ENCODE data around the gene SLIT3.

Gene SLIT3

DNA sequence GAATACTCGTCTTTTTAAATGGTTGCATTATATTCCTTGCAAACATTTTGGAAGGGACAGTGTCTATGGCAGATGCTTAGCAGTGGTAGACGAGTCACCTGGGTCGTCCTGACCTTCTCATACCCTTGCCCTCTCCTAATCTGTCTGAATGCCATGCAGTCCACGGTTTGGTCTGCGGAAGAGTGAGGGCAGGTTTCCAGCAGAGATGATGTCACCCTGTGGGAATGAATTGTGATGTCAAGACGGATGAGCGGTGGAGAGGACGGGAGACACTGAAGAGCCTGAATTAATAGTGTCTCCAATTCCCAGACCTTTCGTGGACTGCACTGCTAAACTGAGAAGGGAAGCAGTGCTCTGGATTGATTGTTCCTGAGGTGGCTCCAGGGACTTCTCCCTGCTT is 392.7 kb downstream of the SLIT3 start:
- DNase-seq, result no peak

DNA sequence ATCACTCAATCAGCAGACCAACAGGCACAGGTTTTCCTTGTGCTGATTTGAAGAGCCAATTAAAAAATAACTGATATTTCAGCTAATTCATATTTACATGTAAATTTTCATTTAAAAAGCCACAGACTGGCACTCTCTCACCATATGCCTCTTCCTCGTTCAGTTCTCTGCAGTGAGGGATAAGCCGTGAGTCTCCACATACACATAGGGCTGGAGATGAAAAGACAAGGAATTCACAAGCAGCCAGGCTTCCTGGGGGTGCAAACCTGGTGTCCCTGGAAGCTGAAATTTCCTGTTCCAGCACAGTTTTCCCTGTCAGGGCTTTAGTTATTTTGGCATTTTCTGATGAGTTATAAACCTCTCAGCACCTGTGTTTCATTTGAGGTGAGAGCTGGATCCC is 397.9 kb downstream of the SLIT3 start:
- no peak for DNase-seq

DNA sequence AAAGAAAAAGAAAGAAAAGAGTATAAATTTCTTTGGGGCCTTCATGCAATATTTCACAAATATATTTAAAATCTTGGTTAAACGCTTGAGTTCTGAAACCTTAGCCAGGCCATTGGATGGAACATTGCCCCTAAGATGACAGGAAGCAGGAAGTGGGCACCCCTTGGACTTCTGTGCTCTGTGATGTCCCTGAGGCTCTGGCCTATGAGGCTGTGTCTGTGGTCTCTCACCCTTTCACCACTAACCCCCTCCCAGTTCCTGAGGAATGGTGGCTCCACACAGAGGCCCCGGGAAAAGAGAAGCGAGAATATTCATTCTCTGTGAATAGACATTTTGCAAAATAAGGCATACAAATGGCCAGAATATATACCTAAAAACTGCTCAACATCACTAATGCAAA is 401.3 kb downstream of the SLIT3 start:
- DNase-seq, result no peak

DNA sequence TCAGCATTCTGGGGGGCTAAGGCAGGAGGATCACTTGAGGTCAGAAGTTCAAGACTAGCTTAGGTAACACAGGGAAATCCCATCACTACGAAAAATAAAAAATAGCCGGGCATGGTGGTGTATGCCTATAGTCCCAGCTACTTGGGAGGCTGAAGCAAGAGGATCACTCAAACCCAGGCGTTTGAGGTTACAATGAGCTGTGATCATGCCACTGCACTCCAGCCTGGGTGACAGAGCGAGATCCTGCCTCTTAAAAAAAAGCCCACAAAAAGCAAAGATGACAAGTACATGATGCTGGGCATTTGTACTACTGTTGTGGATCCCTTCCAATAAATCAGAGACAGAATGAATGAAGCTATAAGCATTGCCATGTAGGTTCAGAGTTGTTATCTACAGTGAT is 401.7 kb downstream of the SLIT3 start:
- no peak for DNase-seq

DNA sequence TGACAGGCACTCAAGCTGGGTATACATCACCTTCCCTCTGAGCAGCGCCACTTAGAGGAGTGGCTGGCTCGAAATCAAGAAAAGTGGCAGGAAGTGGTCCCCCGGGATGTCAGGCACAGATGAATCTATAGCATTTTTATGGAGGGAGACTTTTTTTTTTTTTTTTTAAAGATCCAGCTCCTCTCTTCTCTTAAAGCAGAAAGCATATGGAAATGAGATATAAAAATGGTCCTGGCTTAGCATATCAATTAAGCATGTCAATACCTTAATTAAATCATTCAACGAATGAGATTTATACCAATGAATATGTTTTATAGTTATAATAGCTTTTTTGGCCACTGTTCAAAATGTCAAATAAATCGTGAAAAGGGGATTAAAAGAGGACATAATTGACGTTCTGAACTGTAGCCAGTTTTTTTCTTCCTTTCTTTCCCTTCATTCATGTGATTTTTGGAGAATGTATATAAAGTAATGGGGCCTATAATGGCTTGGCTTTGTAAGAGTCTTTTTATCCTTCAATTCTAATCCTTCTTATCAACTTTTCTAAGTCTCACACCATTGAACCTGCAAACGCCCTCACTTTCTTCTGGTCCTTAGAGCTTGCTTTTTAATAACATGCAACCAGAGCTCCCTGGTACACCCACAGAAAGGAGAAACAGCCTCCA is 402.6 kb downstream of the SLIT3 start:
- no peak for DNase-seq

DNA sequence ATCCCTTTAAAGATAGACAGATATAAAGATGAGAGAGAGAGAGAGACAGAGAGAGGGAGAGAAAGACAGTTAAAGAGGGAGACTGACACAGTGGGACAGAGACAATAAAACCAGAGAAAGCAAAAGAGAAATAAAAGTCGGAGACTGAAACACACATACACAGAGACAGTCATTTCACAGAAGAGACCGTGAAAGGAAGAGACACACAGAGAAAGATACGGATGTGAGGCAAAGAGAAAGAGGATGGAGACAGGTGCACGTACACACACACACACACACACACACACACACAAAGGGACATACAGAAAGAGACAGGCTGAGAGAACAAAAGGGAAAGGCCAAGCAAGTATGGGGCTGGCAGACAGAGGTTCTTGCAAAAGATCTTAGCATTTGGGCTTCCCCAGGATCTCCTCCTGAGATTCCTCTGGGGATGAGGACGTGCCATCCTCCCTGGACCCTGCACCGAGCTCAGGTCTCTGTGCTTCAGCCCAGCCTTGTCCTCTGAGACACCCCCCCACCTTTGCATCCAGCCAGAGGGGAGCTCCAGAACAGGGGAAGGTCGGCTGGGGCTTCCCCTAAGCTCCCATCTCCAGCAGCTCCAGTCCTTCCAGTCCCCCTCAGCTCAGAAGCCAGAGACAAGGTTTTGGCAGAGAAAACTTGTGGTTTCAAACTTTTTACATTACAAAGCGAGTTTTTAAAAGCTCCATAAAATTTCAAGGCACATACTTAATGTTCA is 403.4 kb downstream of the SLIT3 start:
- DNase-seq, result no peak

DNA sequence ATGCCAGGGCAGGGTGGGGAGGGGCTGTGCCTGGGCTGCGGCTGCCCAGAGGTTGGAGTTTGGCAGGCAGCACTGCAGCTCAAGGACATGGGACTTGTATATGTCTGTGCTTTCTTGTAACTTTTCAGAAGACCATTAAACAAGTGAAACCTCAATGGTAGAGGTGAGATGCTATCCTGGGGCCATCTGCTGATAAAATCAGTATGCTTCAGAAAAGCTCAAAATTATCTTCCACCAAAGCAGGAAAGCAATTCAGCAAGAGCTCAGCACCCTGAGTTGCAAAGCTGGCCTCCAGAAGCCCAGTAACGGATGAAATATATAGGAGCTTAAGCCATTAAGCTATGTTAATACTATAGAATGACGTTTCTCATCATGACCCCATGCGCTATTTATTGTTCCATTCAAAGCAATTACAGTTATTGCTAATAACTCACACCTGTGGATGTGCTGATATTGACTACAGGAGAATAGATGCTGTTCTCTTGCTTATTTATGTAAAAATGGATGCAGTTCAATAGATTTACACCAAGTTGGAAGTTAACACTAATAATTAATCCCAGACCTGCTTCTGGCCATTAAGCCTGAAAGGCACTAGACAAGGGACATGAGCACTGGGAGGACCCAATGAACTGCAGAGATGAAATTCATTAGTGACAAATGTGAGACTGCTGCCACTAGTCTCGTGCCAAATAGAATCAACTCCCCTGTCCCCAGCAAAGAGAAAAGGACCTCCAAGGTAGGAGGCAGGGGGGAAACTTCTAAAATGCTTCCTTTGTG is 405.5 kb downstream of the SLIT3 start:
- DNase-seq, result no peak

DNA sequence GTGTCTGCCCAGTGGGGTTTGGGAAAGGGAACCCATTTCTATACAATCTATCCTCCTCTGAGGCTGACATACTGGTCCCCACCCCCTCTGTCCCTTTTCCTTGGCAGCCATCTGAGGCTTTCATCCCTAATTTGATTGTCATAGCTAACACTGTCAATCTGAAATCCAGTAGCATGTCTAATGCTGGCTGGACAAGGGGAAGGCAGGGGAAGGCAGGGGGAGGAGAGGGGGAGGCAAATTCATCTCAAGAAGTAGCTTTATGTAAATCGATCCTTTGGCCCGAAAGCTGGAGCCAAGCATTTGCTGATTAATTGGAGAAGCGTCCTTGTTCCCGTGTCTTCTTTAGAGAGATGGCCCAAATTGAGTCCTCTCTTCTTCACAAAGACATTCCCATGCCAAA is 407.7 kb downstream of the SLIT3 start:
- DNase-seq, result no peak

DNA sequence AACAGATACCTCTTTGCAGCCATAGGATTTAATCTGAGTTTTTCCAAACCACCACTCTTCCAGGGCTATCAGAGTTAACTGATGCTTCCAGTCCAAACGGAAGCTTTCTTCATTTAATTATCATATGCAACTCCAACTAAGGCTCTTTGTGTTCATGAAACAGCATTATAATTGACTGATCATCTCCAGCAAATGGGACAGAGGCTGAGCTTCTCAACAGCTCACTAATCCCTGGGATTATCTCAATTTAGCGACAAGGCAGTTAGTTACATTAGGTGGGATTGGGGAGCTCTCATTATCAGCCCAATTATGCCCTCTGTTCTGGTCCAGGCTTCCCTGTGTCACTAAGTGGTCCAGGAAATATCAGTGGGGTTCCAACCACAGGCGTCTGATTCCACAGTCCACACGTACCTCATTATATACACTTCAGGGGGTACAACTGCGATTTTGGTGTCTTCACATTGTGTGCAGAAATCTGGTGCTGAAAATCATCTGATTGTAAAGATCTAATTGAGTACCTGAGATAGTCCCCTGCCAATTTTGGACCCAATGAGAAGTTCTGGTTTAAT is 408.2 kb downstream of the SLIT3 start:
- DNase-seq, result no peak

DNA sequence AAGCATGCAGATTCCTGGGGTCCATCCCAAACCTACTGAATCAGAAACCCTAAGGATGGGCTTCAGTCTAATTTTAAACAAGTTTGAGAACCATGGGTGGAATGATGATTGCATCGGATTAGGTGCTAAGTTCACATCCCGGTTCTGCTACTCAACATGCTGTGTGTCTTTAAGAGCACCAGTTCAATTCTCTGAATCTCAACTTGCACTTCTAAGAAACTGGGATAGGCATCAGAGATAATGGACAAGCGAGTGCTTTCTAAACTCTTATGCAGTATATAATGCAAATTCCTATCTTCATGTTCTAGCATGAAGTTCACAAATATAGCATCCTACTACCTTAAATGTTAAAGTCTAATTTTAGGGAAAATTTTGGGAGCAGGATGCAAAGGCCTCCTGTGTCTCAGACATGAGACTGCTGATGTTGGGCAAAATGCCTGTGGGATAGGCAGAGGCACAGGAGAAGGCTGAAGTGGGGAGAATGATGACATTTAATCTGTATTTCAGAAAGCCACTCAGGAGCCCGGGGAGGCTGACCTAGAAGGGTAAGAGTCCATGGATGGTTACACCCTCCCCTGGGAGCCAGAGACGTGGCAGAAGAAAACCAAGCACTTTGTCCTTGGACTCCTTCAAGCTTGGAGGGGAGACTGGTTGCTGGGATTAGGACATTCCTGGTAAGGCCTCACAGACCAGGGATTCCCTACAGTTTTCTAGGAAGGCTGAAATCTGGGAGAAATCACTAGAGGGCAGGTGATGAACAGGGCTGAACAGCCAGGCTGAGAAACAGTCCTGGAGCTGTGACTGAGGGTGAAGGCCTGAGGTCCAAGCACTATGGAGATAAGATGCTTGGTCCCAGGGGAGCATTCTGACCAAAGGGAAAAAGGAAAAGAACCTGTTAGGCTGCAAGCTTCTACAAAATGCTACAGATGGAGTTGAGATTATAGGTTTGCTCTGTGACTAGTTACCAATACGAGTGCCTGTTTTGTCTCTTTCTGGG is 409.8 kb downstream of the SLIT3 start:
- no peak for DNase-seq

DNA sequence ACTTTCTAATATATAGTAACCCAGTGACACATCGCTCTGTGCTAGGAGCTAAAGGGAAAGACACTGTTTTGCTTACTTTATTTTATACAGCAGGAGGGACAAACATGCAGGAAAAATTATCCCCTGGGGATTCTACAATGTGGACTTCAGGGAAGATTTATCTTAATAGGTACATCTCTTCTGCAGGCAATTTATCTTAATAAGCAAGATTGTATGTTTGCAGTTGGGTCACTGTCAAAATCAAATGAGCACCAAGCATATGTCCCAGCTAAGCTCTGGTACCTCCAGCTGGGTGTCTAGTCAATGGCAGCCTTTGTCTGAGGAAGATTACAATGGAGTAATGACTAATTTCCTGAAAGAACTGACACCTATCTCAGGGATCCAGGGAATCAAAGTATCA is 411.9 kb downstream of the SLIT3 start:
- DNase-seq, result no peak

DNA sequence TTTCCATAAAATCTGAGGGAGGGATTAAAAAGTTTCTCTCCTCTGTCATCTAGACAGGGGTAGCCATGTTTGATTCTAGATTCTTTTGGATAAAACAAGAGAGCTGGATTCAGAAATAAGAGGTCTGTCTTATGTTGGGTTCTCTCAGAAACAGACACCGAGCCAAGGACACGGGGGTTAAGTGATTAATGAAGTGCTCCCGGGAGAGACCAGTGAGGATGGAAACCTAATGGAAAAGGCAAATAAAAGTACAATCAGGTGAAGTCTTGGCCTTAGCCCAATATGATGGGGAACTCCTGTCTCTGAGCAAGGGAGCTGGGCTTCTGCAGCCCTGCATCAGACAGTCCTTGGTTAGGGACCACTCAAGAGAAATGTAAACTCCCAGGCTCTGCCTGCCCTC is 413.0 kb downstream of the SLIT3 start:
- DNase-seq, result no peak

DNA sequence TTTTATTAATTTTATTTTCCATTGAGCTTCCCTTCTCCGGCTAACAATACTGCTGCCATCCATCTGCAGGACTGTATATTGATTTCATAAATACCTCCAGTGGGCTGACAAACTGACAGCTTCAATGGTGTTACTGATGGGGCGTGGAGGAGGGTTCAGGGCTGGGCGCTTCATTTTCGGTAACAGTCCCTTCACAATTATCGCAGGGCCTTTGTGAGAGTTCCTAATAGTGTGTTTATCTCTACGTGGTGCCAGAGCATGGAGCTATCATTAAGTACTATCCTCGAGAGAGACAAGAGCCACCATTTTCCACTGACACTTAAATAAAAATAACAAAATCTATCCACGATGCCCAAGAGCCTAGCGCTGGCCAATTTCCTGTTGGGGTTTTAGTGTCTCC is 414.8 kb downstream of the SLIT3 start:
- DNase-seq, result no peak

DNA sequence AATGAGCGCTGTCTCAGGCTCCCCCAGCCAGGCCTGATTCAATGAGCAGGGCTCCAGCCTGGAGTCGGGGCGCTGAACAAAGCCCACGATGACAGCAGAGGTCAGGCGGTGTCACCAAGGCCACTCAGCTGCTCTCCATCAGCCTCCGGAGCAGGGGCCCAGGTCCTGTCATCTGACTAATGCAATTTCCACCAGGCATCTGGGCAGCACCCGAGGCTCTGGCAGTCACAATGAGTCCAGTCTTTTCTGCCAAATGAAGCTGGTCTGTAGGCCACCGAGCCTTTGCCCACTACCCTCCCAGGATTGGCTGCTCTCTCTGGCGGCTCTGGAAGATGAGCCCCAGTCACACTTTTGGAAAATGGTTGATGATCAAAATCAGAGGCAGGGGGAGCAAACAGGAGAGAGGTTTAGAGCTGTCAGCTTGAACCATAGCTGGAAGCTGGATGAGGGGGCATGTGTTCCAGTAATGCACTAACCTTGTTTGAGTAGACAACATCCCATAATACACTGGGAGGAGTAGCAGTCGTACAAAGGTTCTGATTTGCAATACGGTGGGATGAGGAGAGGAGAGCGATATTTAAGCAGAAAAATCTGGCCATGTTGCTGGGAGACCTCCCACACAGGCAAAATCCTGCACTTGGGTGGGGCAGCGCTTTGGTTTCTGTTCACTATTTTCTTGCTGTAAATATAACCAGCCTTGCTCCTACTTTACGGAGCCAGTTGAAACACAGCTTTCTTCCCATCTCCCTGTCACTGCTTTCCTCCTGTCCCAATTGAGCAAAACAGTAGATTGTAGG is 415.4 kb downstream of the SLIT3 start:
- DNase-seq, result no peak

DNA sequence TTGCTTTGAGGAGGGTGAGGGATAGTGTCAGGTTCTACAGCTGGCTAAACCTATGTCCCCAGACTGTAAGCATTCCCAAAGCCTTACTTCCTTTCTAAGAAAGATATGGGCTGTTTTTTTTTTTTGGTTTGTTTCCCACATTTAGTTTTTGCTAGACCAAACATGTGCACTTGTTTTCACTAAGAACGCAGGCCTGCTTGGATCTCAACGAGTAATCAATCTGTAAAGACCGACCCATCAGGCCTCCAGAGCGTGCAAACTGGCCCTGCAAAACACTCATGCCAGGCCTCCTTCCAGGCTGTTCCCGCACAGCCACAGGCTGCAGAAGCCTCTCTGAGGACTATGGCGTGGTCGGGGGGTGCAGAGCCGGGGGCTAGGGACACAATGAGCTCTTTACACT is 416.9 kb downstream of the SLIT3 start:
- DNase-seq, result no peak

DNA sequence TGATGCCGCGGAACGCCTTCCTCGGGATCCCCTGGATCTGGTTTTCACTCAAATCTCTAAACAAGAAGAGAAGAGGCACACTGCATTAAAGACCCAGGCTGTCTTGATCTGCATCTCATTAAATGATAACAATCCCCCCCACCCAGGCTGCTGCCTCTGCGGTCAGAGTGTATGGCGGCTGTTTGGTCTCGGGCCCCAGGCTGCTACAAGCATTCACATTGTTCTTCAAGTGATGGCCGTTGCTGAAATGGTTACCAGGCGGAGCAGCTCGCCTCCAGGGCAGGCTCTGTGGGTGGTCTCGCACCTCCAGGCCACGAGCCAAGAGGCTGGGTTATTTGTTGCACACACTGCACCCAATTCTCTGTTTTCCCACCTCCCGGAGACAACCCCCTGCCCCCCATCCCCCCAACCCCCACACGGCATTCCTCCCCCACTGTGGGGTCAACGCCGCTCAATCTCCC is 417.6 kb downstream of the SLIT3 start:
- DNase-seq, result no peak

DNA sequence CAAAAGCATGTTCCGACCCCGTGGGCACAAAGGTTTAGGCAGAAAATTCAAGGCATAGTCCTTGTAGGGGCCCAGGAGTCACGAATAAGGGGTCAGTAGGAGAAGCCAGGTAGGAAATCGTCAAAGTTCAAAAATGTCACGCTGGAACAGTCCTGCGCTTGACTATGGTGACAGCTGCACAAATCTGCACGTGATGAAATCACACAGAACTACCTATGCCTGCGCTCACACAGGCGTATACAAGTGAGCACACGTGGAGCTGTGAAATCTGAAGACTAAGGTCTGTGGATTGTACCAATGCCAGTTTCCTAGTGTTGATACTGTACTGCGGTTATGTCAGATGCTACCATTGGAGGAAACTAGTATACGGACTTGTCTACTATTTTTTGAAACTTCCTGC is 418.7 kb downstream of the SLIT3 start:
- no peak for DNase-seq

DNA sequence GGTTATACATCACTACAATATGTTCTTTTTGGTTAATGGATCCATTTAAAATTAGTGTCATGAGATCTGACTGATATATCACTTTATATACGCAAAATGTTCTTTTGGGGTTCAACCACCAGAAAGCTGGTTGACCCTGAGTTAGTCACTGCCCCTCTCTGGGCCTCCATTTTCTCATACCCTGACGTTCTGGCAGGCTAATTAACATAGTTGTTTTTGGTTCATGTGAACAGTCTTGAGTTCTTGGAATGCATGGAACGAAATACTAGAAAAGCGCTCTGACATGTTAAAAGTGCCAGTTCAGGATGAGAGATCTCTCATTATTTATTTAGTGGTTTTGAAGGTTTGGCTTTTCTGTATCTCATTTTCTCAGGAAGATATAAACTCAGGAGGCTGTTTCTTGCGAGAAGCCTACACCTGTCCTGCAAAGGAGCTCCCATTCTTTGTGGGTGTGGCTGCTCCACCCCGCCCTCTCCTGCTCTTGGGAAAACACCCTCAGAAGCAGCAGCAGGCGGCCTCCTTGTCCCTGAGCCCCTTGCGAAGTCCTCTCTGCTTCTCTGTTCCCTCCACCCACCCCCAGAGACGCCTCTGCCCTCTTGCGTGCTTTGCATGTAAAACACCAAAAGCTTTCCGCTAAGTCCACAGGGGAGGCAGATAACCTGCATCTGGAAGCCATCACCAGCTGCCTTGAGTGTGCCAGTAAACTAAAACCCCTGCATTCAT is 419.4 kb downstream of the SLIT3 start:
- no peak for DNase-seq

DNA sequence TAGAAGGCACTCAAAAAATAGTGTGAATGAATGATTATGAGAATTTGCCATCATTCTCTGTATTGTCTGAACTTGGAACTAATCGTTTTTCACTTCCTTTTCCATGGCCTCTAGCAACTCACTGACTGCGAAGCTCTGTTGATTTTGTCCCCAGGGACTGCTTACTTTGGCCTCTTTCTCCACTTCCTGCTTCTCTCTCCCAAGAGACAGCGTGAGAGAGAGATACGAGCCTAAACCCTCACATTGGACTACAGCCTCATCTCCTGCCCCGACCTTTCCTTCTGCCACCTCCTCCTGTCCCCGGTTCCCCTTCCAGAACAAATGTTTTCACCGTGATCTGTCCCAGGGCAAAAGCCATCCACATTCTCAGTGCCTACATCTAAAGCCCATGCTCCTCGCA is 421.0 kb downstream of the SLIT3 start:
- no peak for DNase-seq

DNA sequence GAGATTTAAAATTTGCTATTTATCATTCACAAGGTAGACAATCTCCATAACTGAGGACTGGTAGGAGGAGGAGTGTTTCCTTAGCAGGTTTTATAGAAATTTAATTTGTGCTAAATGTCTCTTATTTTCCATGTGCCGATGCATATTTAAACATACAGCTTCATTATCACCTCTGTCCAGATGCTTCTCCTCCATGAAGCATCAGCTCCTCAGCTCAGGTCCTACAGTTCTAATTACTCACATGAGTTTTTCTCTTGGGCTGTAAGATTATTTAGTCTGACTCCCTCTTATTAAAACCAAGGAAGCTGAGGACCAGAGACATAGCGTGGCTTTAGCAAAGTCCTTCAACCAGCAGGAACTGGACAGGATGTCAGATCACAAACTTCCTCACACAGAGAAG is 421.6 kb downstream of the SLIT3 start:
- DNase-seq, result no peak
